ENCODE data around the gene STARD3.

DNA sequence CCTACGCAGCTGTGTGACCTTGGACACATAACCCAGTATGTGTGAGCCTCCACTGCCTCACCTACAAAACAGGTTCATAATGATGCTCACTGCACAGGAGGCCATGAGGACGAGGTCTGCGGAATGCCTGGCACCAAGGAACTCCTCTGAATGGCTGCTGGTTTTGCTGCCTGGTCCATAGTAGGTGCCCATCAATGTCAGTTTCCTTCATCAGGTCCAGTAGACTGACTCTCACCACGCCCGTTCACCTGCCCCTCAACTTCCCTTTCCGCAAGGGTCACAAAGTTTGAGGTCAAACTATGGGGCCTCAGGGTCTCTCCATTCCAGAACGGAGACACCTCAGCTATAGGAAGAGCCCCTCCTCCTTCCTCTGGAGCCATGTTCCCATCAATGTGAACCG, 40.1 kb downstream of the STARD3 start:
- TF ChIP-seq, protein P1, sequence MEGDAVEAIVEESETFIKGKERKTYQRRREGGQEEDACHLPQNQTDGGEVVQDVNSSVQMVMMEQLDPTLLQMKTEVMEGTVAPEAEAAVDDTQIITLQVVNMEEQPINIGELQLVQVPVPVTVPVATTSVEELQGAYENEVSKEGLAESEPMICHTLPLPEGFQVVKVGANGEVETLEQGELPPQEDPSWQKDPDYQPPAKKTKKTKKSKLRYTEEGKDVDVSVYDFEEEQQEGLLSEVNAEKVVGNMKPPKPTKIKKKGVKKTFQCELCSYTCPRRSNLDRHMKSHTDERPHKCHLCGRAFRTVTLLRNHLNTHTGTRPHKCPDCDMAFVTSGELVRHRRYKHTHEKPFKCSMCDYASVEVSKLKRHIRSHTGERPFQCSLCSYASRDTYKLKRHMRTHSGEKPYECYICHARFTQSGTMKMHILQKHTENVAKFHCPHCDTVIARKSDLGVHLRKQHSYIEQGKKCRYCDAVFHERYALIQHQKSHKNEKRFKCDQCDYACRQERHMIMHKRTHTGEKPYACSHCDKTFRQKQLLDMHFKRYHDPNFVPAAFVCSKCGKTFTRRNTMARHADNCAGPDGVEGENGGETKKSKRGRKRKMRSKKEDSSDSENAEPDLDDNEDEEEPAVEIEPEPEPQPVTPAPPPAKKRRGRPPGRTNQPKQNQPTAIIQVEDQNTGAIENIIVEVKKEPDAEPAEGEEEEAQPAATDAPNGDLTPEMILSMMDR (IDR thresholded peaks at IDR 0.05) = no peak
- TF ChIP-seq POLR2A (IDR thresholded peaks at IDR 0.05) (no peak), POLR2AphosphoS5 (IDR thresholded peaks at IDR 0.05) (no peak)
